Esophagus muscularis mucosa (tissue), 4 donors: ENCODE results near the gene ZNF473. TPM values are rescaled to one million over a fixed set of nuclear protein-coding genes. Genes with fewer than 3 reads are reported as not detected.

Experiments
- DNase-seq: peaks from one replicate; pipeline ENCODE4 v3.0.0-alpha.2; 2017; ENCODE audit errors: extremely low spot score
- H3K27ac ChIP-seq, 4 donors: fragments of 200-600 bp; sonication (generic); replicated peaks in 1 of 4; 1 replicate in 3 of 4; 2 replicates in 1 of 4; pipeline ENCODE4 v1.5.1; 2016 to 2019; ENCODE audit warnings: mild to moderate bottlenecking in 1 of 4
- H3K27me3 ChIP-seq, 4 donors: fragments of 200-600 bp; sonication (generic); one replicate each; pipeline versions ENCODE4 v1.5.1 to v1.6.0; 2016 to 2019
- H3K36me3 ChIP-seq, 4 donors: fragments of 200-600 bp; sonication (generic); one replicate each; pipeline ENCODE4 v1.5.1; 2016 to 2019
- H3K4me1 ChIP-seq, 4 donors: fragments of 200-600 bp; sonication (generic); one replicate each; pipeline ENCODE4 v1.5.1; 2016 to 2019
- H3K4me3 ChIP-seq, 4 donors: fragments of 200-600 bp; sonication (generic); 1 replicate in 2 of 4; 2 replicates in 2 of 4; pipeline ENCODE4 v1.5.1; 2016 to 2019; ENCODE audit warnings: mild to moderate bottlenecking in 4 of 4, moderate library complexity in 1 of 4
- H3K9me3 ChIP-seq, 4 donors: fragments of 200-600 bp; sonication (generic); 1 replicate in 3 of 4; 2 replicates in 1 of 4; pipeline ENCODE4 v1.5.1; 2016 to 2019
- EP300 ChIP-seq: sonication (generic); formaldehyde crosslinking; IDR thresholded peaks from one replicate; pipeline ENCODE4 v1.6.1; 2017; ENCODE audit warnings: antibody characterized with exemption
- POLR2A ChIP-seq: fragments of 450-650 bp; IDR thresholded peaks from one replicate; pipeline ENCODE4 v1.6.1; 2017; ENCODE audit warnings: antibody characterized with exemption, moderate library complexity, mild to moderate bottlenecking, low read depth
- POLR2AphosphoS5 ChIP-seq, 2 donors: sonication (generic); formaldehyde crosslinking; IDR thresholded peaks; one replicate each; pipeline ENCODE4 v1.6.1; 2017; ENCODE audit warnings: antibody characterized with exemption in 2 of 2
- WGBS: methylation state at CpG from one replicate; pipeline ENCODE4 v1.1.5; 2018; 5-methylcytosine and 5-hydroxymethylcytosine counted together
- intact Hi-C: fragments of 100-400 bp; cut with DNase I; formaldehyde crosslinking; loops from one replicate; pipeline ENCODE4 v1.15.1; 2023
- total RNA-seq, 4 donors: library from RNA; depleted of rRNA; stranded (reverse); fragments of >200 nt; gene quantifications; one replicate each; pipeline versions ENCODE4 v1.1.0 to v1.2.1, GENCODE V29; 2016
- TF ChIP-seq, protein P1 (sequence below), 3 experiments: fragments of 200-600 bp in 2 of 3; fragments of 450-650 bp in 1 of 3; sonication (generic) in 2 of 3; IDR thresholded peaks; one replicate each; pipeline ENCODE4 v1.5.1; 2017 to 2019; ENCODE audit warnings: antibody characterized with exemption in 3 of 3, mild to moderate bottlenecking in 2 of 3, moderate library complexity in 1 of 3

Gene ZNF473
- total RNA-seq, 4 donors from 2014 or later = 5.9 to 8.4 (median 7.3) TPM

DNA sequence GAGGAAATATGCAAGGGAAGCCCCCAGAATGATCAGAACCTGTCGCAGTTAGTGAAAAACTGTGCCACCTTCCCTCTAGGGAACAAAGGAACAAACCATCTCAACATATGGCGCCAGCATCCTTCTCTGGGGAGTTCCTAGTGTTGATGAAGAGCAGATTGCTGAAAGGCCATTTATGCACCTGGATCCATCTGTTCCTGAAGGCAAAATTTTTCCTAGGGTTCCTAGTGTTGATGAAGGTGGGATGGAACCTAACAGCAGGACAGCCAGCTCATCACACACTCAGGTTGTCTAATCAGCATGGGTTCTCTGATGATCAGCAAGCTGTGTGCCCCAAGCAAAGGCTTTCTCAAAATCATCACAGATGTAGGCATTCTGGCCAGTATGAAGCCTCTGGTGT, 32.6 kb downstream of the ZNF473 start:
- Histone ChIP-seq H3K27ac (no peak overlapping the region), H3K4me1 (no peaks in the 10 kb centered on the region), H3K9me3 (peaks cover 0 to 27% (median 23%) of the 10 kb centered on the region in 4 donors), H3K27me3 (no peaks in the 10 kb centered on the region), H3K36me3 (no peaks in the 10 kb centered on the region), H3K4me3 (no peak overlapping the region)
- no peak for DNase-seq
- TF ChIP-seq EP300 (no peak), POLR2AphosphoS5 (IDR thresholded peaks at IDR 0.05) (no peak), POLR2A (no peak)
- TF ChIP-seq, protein P1, sequence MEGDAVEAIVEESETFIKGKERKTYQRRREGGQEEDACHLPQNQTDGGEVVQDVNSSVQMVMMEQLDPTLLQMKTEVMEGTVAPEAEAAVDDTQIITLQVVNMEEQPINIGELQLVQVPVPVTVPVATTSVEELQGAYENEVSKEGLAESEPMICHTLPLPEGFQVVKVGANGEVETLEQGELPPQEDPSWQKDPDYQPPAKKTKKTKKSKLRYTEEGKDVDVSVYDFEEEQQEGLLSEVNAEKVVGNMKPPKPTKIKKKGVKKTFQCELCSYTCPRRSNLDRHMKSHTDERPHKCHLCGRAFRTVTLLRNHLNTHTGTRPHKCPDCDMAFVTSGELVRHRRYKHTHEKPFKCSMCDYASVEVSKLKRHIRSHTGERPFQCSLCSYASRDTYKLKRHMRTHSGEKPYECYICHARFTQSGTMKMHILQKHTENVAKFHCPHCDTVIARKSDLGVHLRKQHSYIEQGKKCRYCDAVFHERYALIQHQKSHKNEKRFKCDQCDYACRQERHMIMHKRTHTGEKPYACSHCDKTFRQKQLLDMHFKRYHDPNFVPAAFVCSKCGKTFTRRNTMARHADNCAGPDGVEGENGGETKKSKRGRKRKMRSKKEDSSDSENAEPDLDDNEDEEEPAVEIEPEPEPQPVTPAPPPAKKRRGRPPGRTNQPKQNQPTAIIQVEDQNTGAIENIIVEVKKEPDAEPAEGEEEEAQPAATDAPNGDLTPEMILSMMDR (IDR thresholded peaks at IDR 0.05) = no peak
- WGBS = 92% methylated on average over 2 of the region's 2 CpGs
- intact Hi-C loops = no loop called here

DNA sequence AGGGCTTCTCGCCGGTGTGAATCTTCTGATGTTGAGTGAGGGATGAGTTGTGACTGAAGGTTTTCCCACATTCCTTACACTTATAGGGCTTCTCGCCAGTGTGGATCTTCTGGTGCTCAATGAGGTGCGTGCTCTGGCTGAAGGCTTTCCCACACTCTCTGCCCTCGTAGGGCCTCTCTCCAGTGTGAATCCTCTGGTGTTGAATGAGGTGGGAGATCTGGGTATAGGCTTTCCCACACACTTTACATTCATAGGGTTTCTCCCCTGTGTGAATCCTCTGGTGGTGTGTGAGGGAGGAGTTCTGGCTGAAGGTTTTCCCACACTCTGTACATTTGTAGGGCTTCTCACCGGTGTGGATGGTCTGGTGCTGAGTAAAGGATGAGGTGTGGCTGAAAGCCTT, 33.2 kb downstream of the ZNF473 start:
- no peaks in the 10 kb centered on the region for H3K36me3 ChIP-seq
- peaks cover 0 to 27% (median 23%) of the 10 kb centered on the region in 4 donors for H3K9me3 ChIP-seq
- DNase-seq = no peak
- H3K4me1 ChIP-seq = no peaks in the 10 kb centered on the region
- WGBS = 74% methylated on average over 4 of the region's 6 CpGs
- H3K4me3 ChIP-seq = no peak overlapping the region
- H3K27me3 ChIP-seq = no peaks in the 10 kb centered on the region
- TF ChIP-seq EP300 (no peak), POLR2A (no peak), POLR2AphosphoS5 (IDR thresholded peaks at IDR 0.05) (no peak)
- TF ChIP-seq, protein P1 (IDR thresholded peaks at IDR 0.05) = no peak
- intact Hi-C loops = no loop called here
- H3K27ac ChIP-seq = no peak overlapping the region

DNA sequence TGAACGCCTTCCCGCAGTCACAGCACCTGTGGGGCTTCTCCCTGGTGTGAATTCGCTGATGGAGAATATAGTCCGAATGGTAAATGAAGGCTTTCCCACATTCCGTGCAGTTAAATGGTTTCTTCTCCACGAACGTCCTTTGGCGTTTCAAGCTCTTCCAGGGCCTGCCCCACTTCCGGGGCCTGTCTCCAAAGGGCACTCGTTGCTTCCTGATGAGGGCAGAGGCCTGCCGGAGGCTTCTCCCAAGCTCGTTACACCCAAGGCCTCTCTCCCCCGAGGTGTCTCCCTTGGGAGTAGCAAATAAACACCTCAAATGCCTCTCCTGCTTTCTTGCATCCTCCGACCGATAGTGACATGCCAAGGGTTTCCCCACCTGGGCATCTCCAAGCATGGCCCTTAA, 34.3 kb downstream of the ZNF473 start:
- 85% methylated on average over 15 of the region's 15 CpGs for WGBS
- peaks cover 0 to 27% (median 23%) of the 10 kb centered on the region in 4 donors for H3K9me3 ChIP-seq
- no peak overlapping the region for H3K27ac ChIP-seq
- intact Hi-C loops = no loop called here
- DNase-seq = no peak
- no peak overlapping the region for H3K4me3 ChIP-seq
- no peaks in the 10 kb centered on the region for H3K4me1 ChIP-seq
- TF ChIP-seq EP300 (no peak), POLR2AphosphoS5 (IDR thresholded peaks at IDR 0.05) (no peak), POLR2A (no peak)
- TF ChIP-seq, protein P1 (IDR thresholded peaks at IDR 0.05) = no peak
- H3K36me3 ChIP-seq = no peaks in the 10 kb centered on the region
- H3K27me3 ChIP-seq = peaks cover 0 to 3% (median 0%) of the 10 kb centered on the region in 4 donors

DNA sequence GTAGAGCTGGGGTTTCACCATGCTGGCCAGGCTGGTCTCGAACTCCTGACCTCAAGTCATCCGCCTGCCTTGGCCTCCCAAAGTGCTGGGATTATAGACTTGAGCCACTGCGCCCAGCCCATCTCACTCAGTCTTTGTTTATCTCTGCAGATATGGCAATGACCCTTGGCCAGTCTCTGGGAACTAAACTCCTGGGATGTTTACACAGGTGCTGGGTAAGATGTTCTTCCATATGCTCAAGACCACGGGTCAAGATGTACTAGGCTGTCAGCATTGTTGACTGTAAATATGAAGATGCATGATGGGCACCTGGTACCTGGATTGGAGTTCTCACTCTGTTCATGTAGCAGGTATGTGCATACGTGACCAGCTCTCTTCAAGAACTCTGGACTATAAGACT, 35.8 kb downstream of the ZNF473 start:
- DNase-seq = no peak
- H3K4me3 ChIP-seq = no peak overlapping the region
- H3K36me3 ChIP-seq = no peaks in the 10 kb centered on the region
- H3K9me3 ChIP-seq = peaks cover 0 to 27% (median 23%) of the 10 kb centered on the region in 4 donors
- no peak overlapping the region for H3K27ac ChIP-seq
- TF ChIP-seq POLR2A (no peak), POLR2AphosphoS5 (IDR thresholded peaks at IDR 0.05) (no peak), EP300 (no peak)
- TF ChIP-seq, protein P1 (IDR thresholded peaks at IDR 0.05) = no peak
- no peaks in the 10 kb centered on the region for H3K4me1 ChIP-seq
- intact Hi-C loops = no loop called here
- peaks cover 0 to 10% (median 0%) of the 10 kb centered on the region in 4 donors for H3K27me3 ChIP-seq
- WGBS = 66% methylated on average over 5 of the region's 5 CpGs

- H3K4me1 ChIP-seq = no peaks in the 10 kb centered on the region
- intact Hi-C loops = no loop called here
- no peak for DNase-seq
- no peak overlapping the region for H3K27ac ChIP-seq
- H3K4me3 ChIP-seq = no peak overlapping the region
- H3K36me3 ChIP-seq = no peaks in the 10 kb centered on the region
- H3K9me3 ChIP-seq = no peaks in the 10 kb centered on the region
- TF ChIP-seq EP300 (no peak), POLR2AphosphoS5 (IDR thresholded peaks at IDR 0.05) (no peak), POLR2A (no peak)
- TF ChIP-seq, protein P1 (IDR thresholded peaks at IDR 0.05) = no peak
- H3K27me3 ChIP-seq = peaks cover 0 to 23% (median 0%) of the 10 kb centered on the region in 4 donors
- 81% methylated on average over 9 of the region's 10 CpGs for WGBS
Measured at GRCh38 chr19:50065938-50066337, 40.1 kb downstream of the ZNF473 start.
